Trophoblast cell (in vitro differentiated cells and primary cell): ENCODE measurements around the gene STRBP.

Source experiments
- DNase-seq, 2 donors: peaks; one replicate each; pipeline ENCODE4 v3.0.0-alpha.2; 2016
- H2AFZ ChIP-seq: 2 replicates; pipeline ENCODE4 v1.6.1; 2013; ENCODE audit warnings: low read length, moderate library complexity, mild to moderate bottlenecking; ENCODE audit not compliant: insufficient read depth, poor library complexity
- H2AK5ac ChIP-seq: 2 replicates; pipeline ENCODE4 v1.6.1; 2013; ENCODE audit warnings: mild to moderate bottlenecking, low read length
- H2BK120ac ChIP-seq: 2 replicates; pipeline ENCODE4 v1.6.1; 2013; ENCODE audit warnings: low read length, mild to moderate bottlenecking, moderate library complexity; ENCODE audit not compliant: insufficient read depth, poor library complexity
- H2BK12ac ChIP-seq: 2 replicates; pipeline ENCODE4 v1.6.1; 2013; ENCODE audit warnings: mild to moderate bottlenecking, low read length, moderate library complexity
- H2BK5ac ChIP-seq: 2 replicates; pipeline ENCODE4 v1.6.1; 2013; ENCODE audit warnings: low read length, low read depth, moderate library complexity, mild to moderate bottlenecking; ENCODE audit not compliant: poor library complexity
- H3K14ac ChIP-seq: 2 replicates; pipeline ENCODE4 v1.6.1; 2013; ENCODE audit warnings: mild to moderate bottlenecking, low read length
- H3K18ac ChIP-seq: 2 replicates; pipeline ENCODE4 v1.6.1; 2013; ENCODE audit warnings: mild to moderate bottlenecking, low read length
- H3K23ac ChIP-seq: 2 replicates; pipeline ENCODE4 v1.6.1; 2013; ENCODE audit warnings: low read length
- H3K27ac ChIP-seq: 2 replicates; pipeline ENCODE4 v1.5.1; 2013; ENCODE audit warnings: low read depth, mild to moderate bottlenecking, inconsistent platforms, low read length, moderate library complexity
- H3K27me3 ChIP-seq: 2 replicates; pipeline ENCODE4 v1.6.1; 2013; ENCODE audit warnings: inconsistent platforms, mild to moderate bottlenecking, low read length, moderate library complexity; ENCODE audit not compliant: insufficient read depth
- H3K36me3 ChIP-seq, 2 experiments: 1 replicate in 1 of 2; 2 replicates in 1 of 2; pipeline ENCODE4 v1.6.1; 2013; ENCODE audit warnings: low read length in 2 of 2, mild to moderate bottlenecking in 2 of 2, moderate library complexity in 1 of 2; ENCODE audit not compliant: insufficient read depth in 2 of 2, control insufficient read depth in 1 of 2
- H3K4ac ChIP-seq: 2 replicates; pipeline ENCODE4 v1.6.1; 2013; ENCODE audit warnings: low read depth, mild to moderate bottlenecking, low read length, moderate library complexity
- H3K4me1 ChIP-seq, 2 experiments: 1 replicate in 1 of 2; 2 replicates in 1 of 2; pipeline ENCODE4 v1.6.1; 2013; ENCODE audit warnings: low read length in 2 of 2, mild to moderate bottlenecking in 2 of 2, moderate library complexity in 1 of 2; ENCODE audit not compliant: insufficient read depth in 2 of 2, control insufficient read depth in 1 of 2
- H3K4me2 ChIP-seq: 2 replicates; pipeline ENCODE4 v1.6.1; 2013; ENCODE audit warnings: inconsistent platforms, mild to moderate bottlenecking, low read length, moderate library complexity
- H3K4me3 ChIP-seq: 2 replicates; pipeline ENCODE4 v1.5.1; 2013; ENCODE audit warnings: mild to moderate bottlenecking, low read depth, low read length, inconsistent platforms
- H3K79me1 ChIP-seq: one replicate; pipeline ENCODE4 v1.6.1; 2013; ENCODE audit warnings: low read length
- H3K79me2 ChIP-seq: 2 replicates; pipeline ENCODE4 v1.6.1; 2013; ENCODE audit warnings: low read length, mild to moderate bottlenecking; ENCODE audit not compliant: control insufficient read depth, insufficient read depth, poor library complexity
- H3K9ac ChIP-seq: 2 replicates; pipeline ENCODE4 v1.6.1; 2013; ENCODE audit warnings: mild to moderate bottlenecking, low read length
- H3K9me3 ChIP-seq: 2 replicates; pipeline ENCODE4 v1.6.1; 2013; ENCODE audit warnings: low read depth, mild to moderate bottlenecking, control low read depth, inconsistent platforms, low read length; ENCODE audit not compliant: insufficient read depth
- H4K12ac ChIP-seq: 2 replicates; pipeline ENCODE4 v1.6.1; 2013; ENCODE audit warnings: low read depth, mild to moderate bottlenecking, low read length, moderate library complexity
- H4K8ac ChIP-seq: 2 replicates; pipeline ENCODE4 v1.6.1; 2013; ENCODE audit warnings: low read depth, mild to moderate bottlenecking, low read length, moderate library complexity
- H4K91ac ChIP-seq: one replicate; pipeline ENCODE4 v1.6.1; 2013; ENCODE audit warnings: low read depth, mild to moderate bottlenecking, low read length, moderate library complexity
- WGBS: extraction: QIAGEN DNeasy Blood & Tissue Kit; methylation state at CpG from one replicate; pipeline ENCODE4 v1.1.7; 2013; ENCODE audit warnings: missing lambda C conversion rate; ENCODE audit not compliant: insufficient read length, insufficient coverage; ENCODE audit errors: extremely low coverage; 5-methylcytosine and 5-hydroxymethylcytosine counted together

Gene STRBP

GRCh38 chr9:123237220-123237619 lies 31.2 kb downstream of the STRBP start:
- H3K79me1 ChIP-seq = no peaks in the 10 kb centered on the region
- H3K23ac ChIP-seq = no peak overlapping the region
- H2AFZ ChIP-seq = no peak overlapping the region
- no peak overlapping the region for H2BK5ac ChIP-seq
- no peak overlapping the region for H2BK12ac ChIP-seq
- DNase-seq = peak; percentile 43 to 50
- H3K4me1 ChIP-seq = peaks cover 2 to 3% of the 10 kb centered on the region in 2 experiments
- no peak overlapping the region for H4K91ac ChIP-seq
- H3K9ac ChIP-seq = no peak overlapping the region
- H3K9me3 ChIP-seq = no peaks in the 10 kb centered on the region
- H3K27ac ChIP-seq = no peak overlapping the region
- no peaks in the 10 kb centered on the region for H3K36me3 ChIP-seq
- no peak overlapping the region for H3K18ac ChIP-seq
- no peak overlapping the region for H3K14ac ChIP-seq
- no peaks in the 10 kb centered on the region for H3K79me2 ChIP-seq
- no peak overlapping the region for H4K8ac ChIP-seq
- H3K4me2 ChIP-seq = no peak overlapping the region
- WGBS = no CpG with 5 or more reads among the region's 2 CpGs
- H3K27me3 ChIP-seq = no peaks in the 10 kb centered on the region
- H4K12ac ChIP-seq = no peak overlapping the region
- H3K4me3 ChIP-seq = no peak overlapping the region
- no peak overlapping the region for H2BK120ac ChIP-seq
- no peak overlapping the region for H2AK5ac ChIP-seq
- H3K4ac ChIP-seq = no peak overlapping the region

- H3K9me3 ChIP-seq = no peaks in the 10 kb centered on the region
- H3K4me2 ChIP-seq = no peak overlapping the region
- H3K4me1 ChIP-seq = peaks cover 7% of the 10 kb centered on the region in 2 experiments
- no peak overlapping the region for H2BK120ac ChIP-seq
- DNase-seq = no peak
- no CpG with 5 or more reads among the region's 1 CpG for WGBS
- H2AFZ ChIP-seq = no peak overlapping the region
- no peak overlapping the region for H3K18ac ChIP-seq
- H3K4me3 ChIP-seq = no peak overlapping the region
- H3K36me3 ChIP-seq = no peaks in the 10 kb centered on the region
- H3K9ac ChIP-seq = no peak overlapping the region
- H3K23ac ChIP-seq = no peak overlapping the region
- no peak overlapping the region for H4K12ac ChIP-seq
- H3K27ac ChIP-seq = no peak overlapping the region
- no peaks in the 10 kb centered on the region for H3K79me2 ChIP-seq
- no peak overlapping the region for H2AK5ac ChIP-seq
- H4K91ac ChIP-seq = no peak overlapping the region
- H3K27me3 ChIP-seq = no peaks in the 10 kb centered on the region
- no peak overlapping the region for H4K8ac ChIP-seq
- no peak overlapping the region for H3K14ac ChIP-seq
- H2BK5ac ChIP-seq = no peak overlapping the region
- H3K4ac ChIP-seq = no peak overlapping the region
- H2BK12ac ChIP-seq = no peak overlapping the region
- no peaks in the 10 kb centered on the region for H3K79me1 ChIP-seq
Measured at GRCh38 chr9:123235448-123235847, 32.9 kb downstream of the STRBP start.

- Histone ChIP-seq H3K4me1 (peaks cover 7% of the 10 kb centered on the region in 2 experiments), H3K4me3 (no peak overlapping the region), H3K4me2 (no peak overlapping the region), H3K9me3 (no peaks in the 10 kb centered on the region), H2BK5ac (no peak overlapping the region), H3K79me2 (no peaks in the 10 kb centered on the region), H4K12ac (no peak overlapping the region), H3K18ac (peak overlapping the region; percentile 53), H2BK120ac (no peak overlapping the region), H2AK5ac (no peak overlapping the region), H3K9ac (no peak overlapping the region), H4K8ac (no peak overlapping the region), H3K36me3 (no peaks in the 10 kb centered on the region), H4K91ac (no peak overlapping the region), H2AFZ (no peak overlapping the region), H3K27ac (no peak overlapping the region), H3K27me3 (no peaks in the 10 kb centered on the region), H3K14ac (no peak overlapping the region), H2BK12ac (no peak overlapping the region), H3K4ac (no peak overlapping the region), H3K79me1 (no peaks in the 10 kb centered on the region), H3K23ac (no peak overlapping the region)
- DNase-seq = no peak
- no CpG with 5 or more reads among the region's 3 CpGs for WGBS
Measured at GRCh38 chr9:123234853-123235252, 33.5 kb downstream of the STRBP start.

GRCh38 chr9:123232332-123232731 lies 36.1 kb downstream of the STRBP start:
- Histone ChIP-seq H4K91ac (no peak overlapping the region), H4K8ac (no peak overlapping the region), H2BK5ac (no peak overlapping the region), H3K4me3 (no peak overlapping the region), H3K14ac (no peak overlapping the region), H2AK5ac (no peak overlapping the region), H3K4ac (no peak overlapping the region), H3K27ac (no peak overlapping the region), H3K23ac (no peak overlapping the region), H3K4me2 (peak overlapping the region; percentile 39), H3K4me1 (peaks cover 7% of the 10 kb centered on the region in 2 experiments), H3K18ac (no peak overlapping the region), H2AFZ (no peak overlapping the region), H3K79me2 (no peaks in the 10 kb centered on the region), H3K36me3 (no peaks in the 10 kb centered on the region), H2BK12ac (no peak overlapping the region), H3K79me1 (no peaks in the 10 kb centered on the region), H3K27me3 (no peaks in the 10 kb centered on the region), H3K9me3 (no peaks in the 10 kb centered on the region), H3K9ac (no peak overlapping the region), H2BK120ac (no peak overlapping the region), H4K12ac (no peak overlapping the region)
- peak; percentile 83 to 91 for DNase-seq
- WGBS = no CpG with 5 or more reads among the region's 3 CpGs
